Measurements from ENCODE around the gene FAIM2. TPM values are rescaled to one million over a fixed set of nuclear protein-coding genes. Genes with fewer than 3 reads are reported as not detected.

FAIM2 gene
- total RNA-seq, 2 experiments from 2014 or later = 0.22 to 0.56 TPM

DNA sequence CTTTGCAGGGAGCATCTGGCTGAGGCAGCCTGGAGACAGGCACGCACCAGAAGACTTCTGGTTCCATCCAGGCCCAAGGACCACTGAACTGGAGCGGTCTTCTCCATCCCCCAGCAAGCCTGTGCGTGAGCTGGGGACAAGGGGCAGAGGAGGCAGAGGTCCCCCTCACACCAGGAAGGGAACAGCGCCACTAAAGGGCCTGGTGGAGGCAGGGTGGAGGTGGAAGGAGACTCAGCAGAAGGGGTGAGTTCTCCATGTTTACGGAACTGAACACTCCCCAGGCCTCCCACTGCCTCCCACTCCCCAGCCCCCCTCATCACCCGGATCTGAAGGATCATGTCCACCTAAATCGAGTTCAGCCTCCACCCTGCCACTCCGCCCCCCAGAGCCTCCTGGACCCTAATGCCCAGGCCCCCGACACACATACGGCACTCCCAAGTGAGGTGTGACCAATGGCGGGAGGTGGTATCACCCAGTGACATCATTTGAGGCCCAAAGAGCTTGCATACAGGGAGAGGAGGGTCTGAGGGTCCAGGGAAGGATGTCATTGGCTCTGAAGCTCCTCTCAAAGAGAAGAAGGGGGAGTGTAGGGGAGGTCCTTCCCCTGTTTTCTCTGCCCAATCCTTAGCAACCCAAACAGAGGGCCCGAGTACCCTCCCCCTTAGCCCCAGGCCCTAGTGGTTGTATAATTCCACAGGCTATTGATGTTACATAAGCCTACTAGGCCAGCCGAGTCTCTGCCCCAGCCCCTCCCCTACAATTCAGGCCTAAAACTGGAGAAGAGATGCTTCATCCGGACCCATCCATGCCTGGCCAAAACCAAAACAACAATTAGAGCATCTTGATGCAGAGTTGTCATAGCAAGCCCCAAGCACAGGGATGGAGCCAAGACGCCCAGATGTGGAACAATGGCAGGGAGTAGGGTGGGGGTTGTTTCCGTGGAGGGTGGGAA lies 1.0 kb downstream of the FAIM2 start:
- no peak for ATAC-seq
- no peak overlapping the region for H3K27ac Mint-ChIP-seq
- ChIA-PET CTCF (no interaction called here), POLR2A (interaction anchor here (1.0 kb wide), 1 partner anchor 8 kb away, joined by 3 read pairs; no protein-coding TSS in a partner anchor)
- peaks cover 9% of the 10 kb centered on the region for H3K27me3 Mint-ChIP-seq
- TF ChIP-seq, protein P1, sequence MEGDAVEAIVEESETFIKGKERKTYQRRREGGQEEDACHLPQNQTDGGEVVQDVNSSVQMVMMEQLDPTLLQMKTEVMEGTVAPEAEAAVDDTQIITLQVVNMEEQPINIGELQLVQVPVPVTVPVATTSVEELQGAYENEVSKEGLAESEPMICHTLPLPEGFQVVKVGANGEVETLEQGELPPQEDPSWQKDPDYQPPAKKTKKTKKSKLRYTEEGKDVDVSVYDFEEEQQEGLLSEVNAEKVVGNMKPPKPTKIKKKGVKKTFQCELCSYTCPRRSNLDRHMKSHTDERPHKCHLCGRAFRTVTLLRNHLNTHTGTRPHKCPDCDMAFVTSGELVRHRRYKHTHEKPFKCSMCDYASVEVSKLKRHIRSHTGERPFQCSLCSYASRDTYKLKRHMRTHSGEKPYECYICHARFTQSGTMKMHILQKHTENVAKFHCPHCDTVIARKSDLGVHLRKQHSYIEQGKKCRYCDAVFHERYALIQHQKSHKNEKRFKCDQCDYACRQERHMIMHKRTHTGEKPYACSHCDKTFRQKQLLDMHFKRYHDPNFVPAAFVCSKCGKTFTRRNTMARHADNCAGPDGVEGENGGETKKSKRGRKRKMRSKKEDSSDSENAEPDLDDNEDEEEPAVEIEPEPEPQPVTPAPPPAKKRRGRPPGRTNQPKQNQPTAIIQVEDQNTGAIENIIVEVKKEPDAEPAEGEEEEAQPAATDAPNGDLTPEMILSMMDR (IDR thresholded peaks at IDR 0.05) = no peak
- DNase-seq = no peak
- peaks cover 10% of the 10 kb centered on the region for H3K4me1 Mint-ChIP-seq (ENCODE audit: low read depth)
- no peaks in the 10 kb centered on the region for H3K9me3 Mint-ChIP-seq
- intact Hi-C loops (cut with micrococcal nuclease) = no loop called here
- no peaks in the 10 kb centered on the region for H3K36me3 Mint-ChIP-seq (ENCODE audit: low read depth)
- peak overlapping the region; percentile 59 for H3K4me3 Mint-ChIP-seq

DNA sequence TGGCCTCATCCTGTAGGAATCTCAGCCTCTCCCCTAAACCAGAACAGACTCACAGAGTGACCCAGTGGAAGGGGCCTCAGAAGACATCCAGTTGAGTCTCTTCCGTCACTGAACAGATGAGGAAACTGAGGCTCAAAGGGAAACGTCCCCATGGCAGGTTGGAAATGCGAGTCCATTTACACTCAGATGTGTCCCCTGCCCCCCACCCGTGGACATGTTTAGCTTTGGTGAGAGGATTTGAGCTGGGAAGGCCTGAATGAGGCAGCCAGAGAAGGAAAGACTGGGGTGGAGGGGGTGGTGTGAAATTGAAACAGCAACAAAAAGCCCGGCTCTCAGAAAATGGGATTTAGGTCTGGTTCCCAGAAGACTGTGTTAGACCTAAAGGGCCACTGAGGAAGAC lies 1.7 kb downstream of the FAIM2 start:
- Mint-ChIP-seq H3K27ac (no peak overlapping the region), H3K4me1 (ENCODE audit: low read depth) (peaks cover 10% of the 10 kb centered on the region), H3K36me3 (ENCODE audit: low read depth) (no peaks in the 10 kb centered on the region), H3K9me3 (no peaks in the 10 kb centered on the region), H3K27me3 (peaks cover 9% of the 10 kb centered on the region), H3K4me3 (no peak overlapping the region)
- POLR2A ChIA-PET = interaction anchor here (1.0 to 1.8 kb wide), 2 partner anchors 8 kb away, joined by 3 to 4 read pairs; no protein-coding TSS in a partner anchor
- CTCF ChIA-PET = interaction anchor here (1.0 to 1.1 kb wide), 2 partner anchors 64 to 137 kb away, joined by 3 read pairs; no protein-coding TSS in a partner anchor
- intact Hi-C loops (cut with micrococcal nuclease) = no loop called here
- no peak for DNase-seq
- TF ChIP-seq, protein P1 (IDR thresholded peaks at IDR 0.05) = no peak
- no peak for ATAC-seq

DNA sequence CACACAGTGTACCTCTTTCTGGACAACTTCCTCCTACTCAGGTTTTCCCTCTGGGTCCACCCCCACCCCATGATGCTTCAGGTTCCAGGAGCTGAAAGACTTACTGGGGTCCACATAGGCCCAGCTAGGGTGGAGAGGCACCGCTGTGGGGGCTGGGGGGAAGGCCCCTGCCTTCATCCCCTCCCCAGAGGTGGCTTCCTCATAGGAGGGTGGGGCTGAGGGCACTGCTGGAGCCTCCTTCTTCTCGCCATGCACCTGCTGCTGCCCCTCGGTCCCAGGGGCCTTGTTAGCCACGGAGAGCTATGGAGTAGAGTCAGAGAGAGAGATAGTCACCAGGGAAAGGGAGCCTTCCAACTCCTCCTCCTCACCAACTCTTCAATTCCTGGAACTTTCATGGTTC lies 2.7 kb downstream of the FAIM2 start:
- intact Hi-C loops (cut with micrococcal nuclease) = no loop called here
- peaks cover 10% of the 10 kb centered on the region for H3K4me1 Mint-ChIP-seq (ENCODE audit: low read depth)
- no peak overlapping the region for H3K27ac Mint-ChIP-seq
- H3K27me3 Mint-ChIP-seq = peaks cover 6% of the 10 kb centered on the region
- no peaks in the 10 kb centered on the region for H3K36me3 Mint-ChIP-seq (ENCODE audit: low read depth)
- ATAC-seq = no peak
- H3K9me3 Mint-ChIP-seq = no peaks in the 10 kb centered on the region
- POLR2A ChIA-PET = interaction anchor here (1.8 kb wide), 2 partner anchors 9 to 11 kb away, joined by 4 read pairs; no protein-coding TSS in a partner anchor
- TF ChIP-seq, protein P1 (IDR thresholded peaks at IDR 0.05) = no peak
- CTCF ChIA-PET = interaction anchor here (1.0 to 1.1 kb wide), 2 partner anchors 65 to 138 kb away, joined by 3 read pairs; no protein-coding TSS in a partner anchor
- no peak for DNase-seq
- H3K4me3 Mint-ChIP-seq = no peak overlapping the region

DNA sequence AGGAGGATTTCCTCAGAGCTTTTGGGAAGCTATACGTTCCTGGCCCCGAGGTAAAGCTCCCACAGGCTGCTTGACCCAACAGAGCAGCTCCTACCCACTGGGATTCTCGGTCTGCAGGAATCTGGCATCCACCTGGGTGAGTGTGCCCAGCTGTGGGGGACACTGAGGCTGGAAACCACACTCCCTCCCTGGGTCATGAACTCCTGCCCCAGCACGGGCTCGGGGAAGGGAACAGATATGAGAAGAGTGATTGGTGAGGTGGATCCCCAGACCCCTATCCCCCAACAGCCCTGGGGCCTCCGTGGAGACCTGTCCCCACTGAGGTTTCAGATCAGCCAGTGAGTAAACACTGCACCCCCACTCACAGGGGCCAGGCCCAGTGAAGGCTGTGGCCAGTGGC lies 3.3 kb downstream of the FAIM2 start:
- Mint-ChIP-seq H3K27me3 (peaks cover 5% of the 10 kb centered on the region), H3K36me3 (ENCODE audit: low read depth) (no peaks in the 10 kb centered on the region), H3K4me3 (no peak overlapping the region), H3K9me3 (no peaks in the 10 kb centered on the region), H3K4me1 (ENCODE audit: low read depth) (peaks cover 10% of the 10 kb centered on the region), H3K27ac (no peak overlapping the region)
- TF ChIP-seq, protein P1 (IDR thresholded peaks at IDR 0.05) = no peak
- ChIA-PET POLR2A (interaction anchor here (1.8 kb wide), 2 partner anchors 9 to 11 kb away, joined by 4 read pairs; no protein-coding TSS in a partner anchor), CTCF (interaction anchor here (1.6 kb wide), 1 partner anchor 67 kb away, joined by 4 read pairs; no protein-coding TSS in a partner anchor)
- DNase-seq = no peak
- ATAC-seq = no peak
- intact Hi-C loops (cut with micrococcal nuclease) = no loop called here

DNA sequence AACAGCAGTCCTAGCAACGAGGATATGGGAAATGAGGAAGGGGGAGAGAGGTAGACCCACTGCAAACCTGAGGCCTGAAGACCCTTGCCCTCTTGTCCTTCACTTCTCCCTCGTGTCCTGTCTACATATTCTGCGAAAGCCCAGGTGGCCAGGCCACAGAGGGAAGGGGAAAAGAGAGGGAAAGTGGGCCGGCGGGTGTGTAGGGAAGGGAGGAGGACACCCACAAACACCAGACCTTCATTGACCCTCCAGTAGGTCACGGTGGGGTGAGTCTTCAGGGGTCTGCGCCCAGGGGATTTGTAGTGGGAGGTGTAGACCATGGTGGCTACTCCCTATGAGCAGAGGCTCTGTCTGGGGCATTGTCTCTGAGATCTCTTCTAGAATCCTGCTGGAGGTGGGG lies 3.8 kb downstream of the FAIM2 start:
- intact Hi-C loops (cut with micrococcal nuclease) = no loop called here
- TF ChIP-seq, protein P1 (IDR thresholded peaks at IDR 0.05) = no peak
- Mint-ChIP-seq H3K27ac (no peak overlapping the region), H3K36me3 (ENCODE audit: low read depth) (no peaks in the 10 kb centered on the region), H3K9me3 (no peaks in the 10 kb centered on the region), H3K4me1 (ENCODE audit: low read depth) (peaks cover 10% of the 10 kb centered on the region), H3K27me3 (peaks cover 5% of the 10 kb centered on the region), H3K4me3 (no peak overlapping the region)
- CTCF ChIA-PET = interaction anchor here (1.6 kb wide), 1 partner anchor 67 kb away, joined by 4 read pairs; no protein-coding TSS in a partner anchor
- ATAC-seq (no peak), DNase-seq (no peak)
- POLR2A ChIA-PET = interaction anchor here (1.8 kb wide), 1 partner anchor 10 kb away, joined by 4 read pairs; no protein-coding TSS in a partner anchor

All from activated CD8-positive, alpha-beta T cell treated with anti-CD3 and anti-CD28 coated beads for 36 hours (primary cell).